Endothelial cell of umbilical vein (primary cell): ENCODE measurements around the gene ELMO1. TPM values are rescaled to one million over a fixed set of nuclear protein-coding genes. Genes with fewer than 3 reads are reported as not detected.

ENCODE experiments used
- BruUV-seq: library from RNA; stranded (reverse); fragments of 400-500 nt; replicated peaks from 2 replicates; lab custom pipeline; 2021; lab: Mats Ljungman, UMichigan
- CTCF ChIA-PET: fragments of 300-600, 350-600 bp; sonication (Branson Sonifier 250); formaldehyde crosslinking; loops from one replicate; lab custom pipeline; 2021; ENCODE audit warnings: antibody characterized with exemption, inconsistent platforms; lab: Charles Lee
- POLR2A ChIA-PET: fragments of 300-600, 350-600 bp; sonication (Branson Sonifier 250); formaldehyde crosslinking; loops from one replicate; lab custom pipeline; 2021; ENCODE audit warnings: antibody characterized with exemption, inconsistent platforms; lab: Charles Lee
- DNase-seq: peaks from one replicate; pipeline ENCODE4 v3.0.0-alpha.2; 2011; ENCODE audit warnings: low read depth, low spot score
- FAIRE-seq: peaks from 2 replicates; lab custom pipeline; 2011; peaks lifted over from hg19 to GRCh38; lab: Jason Lieb, UNC
- H2AFZ ChIP-seq: 2 replicates; pipeline ENCODE4 v1.6.0; 2012; ENCODE audit warnings: low read depth, low read length, control low read depth, inconsistent platforms
- H3K27ac ChIP-seq: 2 replicates; pipeline ENCODE4 v1.5.1; 2011; ENCODE audit warnings: low read depth, mild to moderate bottlenecking, control low read depth, low read length, moderate library complexity; ENCODE audit not compliant: insufficient read depth
- H3K27me3 ChIP-seq, 2 experiments: 2 replicates each; pipeline versions ENCODE4 v1.6.0 to v1.6.1; 2011; ENCODE audit warnings: low read length in 2 of 2, mixed read lengths in 1 of 2; ENCODE audit not compliant: control insufficient read depth in 2 of 2, insufficient read depth in 2 of 2
- H3K36me3 ChIP-seq, 2 experiments: 2 replicates in 1 of 2; 3 replicates in 1 of 2; pipeline ENCODE4 v1.5.1; 2011; ENCODE audit warnings: low read length in 2 of 2, mild to moderate bottlenecking in 1 of 2, moderate library complexity in 1 of 2; ENCODE audit not compliant: control insufficient read depth in 2 of 2, insufficient read depth in 2 of 2; ENCODE audit errors: extremely low read depth in 1 of 2
- H3K4me1 ChIP-seq: 3 replicates; pipeline ENCODE4 v1.5.1; 2011; ENCODE audit warnings: mild to moderate bottlenecking, low read length; ENCODE audit not compliant: control insufficient read depth, insufficient read depth; ENCODE audit errors: extremely low read depth
- H3K4me2 ChIP-seq: 2 replicates; pipeline ENCODE4 v1.6.1; 2011; ENCODE audit warnings: low read length, control low read depth, mixed read lengths; ENCODE audit not compliant: insufficient read depth
- H3K4me3 ChIP-seq, 3 experiments: fragments of 200-600 bp in 1 of 3; sonication (generic), shearing (Covaris generic) in 1 of 3; replicated peaks in 1 of 3; 2 replicates each; pipeline ENCODE4 v1.5.1; 2011 to 2016; ENCODE audit warnings: control low read depth in 3 of 3, low read length in 3 of 3, mild to moderate bottlenecking in 2 of 3, inconsistent platforms in 1 of 3, low read depth in 1 of 3, moderate library complexity in 1 of 3; ENCODE audit not compliant: insufficient read depth in 1 of 3
- H3K79me2 ChIP-seq: 2 replicates; pipeline ENCODE4 v1.6.0; 2012; ENCODE audit warnings: low read length, inconsistent platforms; ENCODE audit not compliant: control insufficient read depth, insufficient read depth
- H3K9ac ChIP-seq: replicated peaks from 2 replicates; pipeline ENCODE3; 2011; ENCODE audit warnings: low read length, control low read depth; ENCODE audit not compliant: insufficient read depth; ENCODE audit errors: extremely low read depth
- H3K9me1 ChIP-seq: replicated peaks from 3 replicates; pipeline ENCODE4 v1.6.0; 2011; ENCODE audit warnings: mild to moderate bottlenecking, low read length; ENCODE audit not compliant: control insufficient read depth, insufficient read depth; ENCODE audit errors: extremely low read depth
- H3K9me3 ChIP-seq: replicated peaks from 2 replicates; pipeline ENCODE4 v1.5.1; 2012; ENCODE audit warnings: low read length, inconsistent platforms; ENCODE audit not compliant: control insufficient read depth, insufficient read depth
- H4K20me1 ChIP-seq: replicated peaks from 2 replicates; pipeline ENCODE3; 2011; ENCODE audit warnings: mild to moderate bottlenecking, low read length; ENCODE audit not compliant: control insufficient read depth, insufficient read depth; ENCODE audit errors: extremely low read depth
- CTCF ChIP-seq, 2 donors: IDR thresholded peaks; 1 replicate in 1 of 2; 2 replicates in 1 of 2; pipeline ENCODE4 v1.5.1; 2011; ENCODE audit warnings: low read length in 2 of 2, mild to moderate bottlenecking in 2 of 2, moderate library complexity in 2 of 2, control low read depth in 1 of 2, inconsistent platforms in 1 of 2, low read depth in 1 of 2; ENCODE audit not compliant: insufficient read depth in 1 of 2; ENCODE audit errors: extremely low read depth in 1 of 2
- EZH2 ChIP-seq: IDR thresholded peaks from 2 replicates; pipeline ENCODE4 v1.6.1; 2012; ENCODE audit warnings: borderline replicate concordance, low read depth, mild to moderate bottlenecking, moderate library complexity, low read length, inconsistent platforms; ENCODE audit not compliant: severe bottlenecking
- FOS ChIP-seq: IDR thresholded peaks from 2 replicates; pipeline ENCODE4 v1.6.1; 2011; ENCODE audit warnings: mild to moderate bottlenecking, low read length, moderate library complexity, borderline replicate concordance; ENCODE audit not compliant: insufficient read depth
- GATA2 ChIP-seq: IDR thresholded peaks from 2 replicates; pipeline ENCODE4 v1.7.0; 2011; ENCODE audit warnings: low read depth, mild to moderate bottlenecking, moderate library complexity, mixed read lengths, low read length; ENCODE audit not compliant: insufficient read length, insufficient read depth
- JUN ChIP-seq: IDR thresholded peaks from 2 replicates; pipeline ENCODE4 v1.6.1; 2011; ENCODE audit warnings: borderline replicate concordance, low read depth; ENCODE audit not compliant: insufficient read length, insufficient read depth
- MAX ChIP-seq: IDR thresholded peaks from 2 replicates; pipeline ENCODE4 v1.6.1; 2011; ENCODE audit not compliant: insufficient read depth, insufficient read length
- MYC ChIP-seq: IDR thresholded peaks from one replicate; pipeline ENCODE4 v1.6.1; 2011; ENCODE audit warnings: mild to moderate bottlenecking, low read depth, low read length
- POLR2A ChIP-seq: IDR thresholded peaks from 2 replicates; pipeline ENCODE4 v1.6.1; 2012; ENCODE audit warnings: low read depth, mild to moderate bottlenecking, control low read depth, low read length
- POLR2AphosphoS5 ChIP-seq: IDR thresholded peaks from 2 replicates; pipeline ENCODE4 v1.6.1; 2012; ENCODE audit warnings: low read depth, mild to moderate bottlenecking, control low read depth, low read length, moderate library complexity; ENCODE audit not compliant: insufficient read depth
- dilution Hi-C: fragments of 300-500 bp; cut with MboI; formaldehyde crosslinking; loops from one replicate; pipeline ENCODE4 v1.15.0; 2019; ENCODE audit warnings: low sequenced_read_pairs; ENCODE audit not compliant: extremely low pct_ligation_motif_present
- intact Hi-C: fragments of 100-400 bp; cut with micrococcal nuclease; formaldehyde crosslinking; loops from one replicate; pipeline ENCODE4 v1.10.0; 2022
- polyA plus RNA-seq, 4 experiments: library from polyadenylated mRNA; depleted of rRNA in 3 of 4; stranded (reverse) in 3 of 4; unstranded in 1 of 4; fragments of >200 nt; gene quantifications; 2 replicates each; pipeline versions ENCODE4 v1.2.1 to v1.2.3, GENCODE V29; 2011 to 2012; ENCODE audit warnings: missing spikeins in 1 of 4
- total RNA-seq: library from RNA; stranded (reverse); gene quantifications from 2 replicates; pipeline ENCODE4 v1.2.3, GENCODE V29; 2021

The ELMO1 gene
- total and polyA plus RNA-seq, 2 donors (not counting 3 experiments of a cell fraction or from before 2014, with no cell fraction given) = 17.0 to 30.6 TPM

GRCh38 chr7:37247861-37248260 lies 200.8 kb downstream of the ELMO1 start:
- POLR2A ChIA-PET = no interaction called here
- dilution Hi-C loops = no loop called here
- DNase-seq = peak; percentile 40

GRCh38 chr7:37245590-37245989 lies 203.1 kb downstream of the ELMO1 start:
- ChIA-PET POLR2A (no interaction called here), CTCF (interaction anchor here (1.0 kb wide), 1 partner anchor 19 kb away, joined by 3 read pairs; no protein-coding TSS in a partner anchor)
- Histone ChIP-seq H2AFZ (no peak overlapping the region), H3K27ac (no peak overlapping the region), H3K79me2 (no peaks in the 10 kb centered on the region), H3K27me3 (no peaks in the 10 kb centered on the region), H4K20me1 (no peaks in the 10 kb centered on the region), H3K9me3 (no peaks in the 10 kb centered on the region), H3K4me2 (no peak overlapping the region), H3K9ac (no peak overlapping the region), H3K4me1 (no peaks in the 10 kb centered on the region), H3K4me3 (no peak overlapping the region), H3K9me1 (no peaks in the 10 kb centered on the region), H3K36me3 (no peaks in the 10 kb centered on the region)
- TF ChIP-seq CTCF (IDR thresholded peaks at IDR 0.05; ENCODE audit: extremely low read depth in 1 of 2, insufficient read depth in 1 of 2, low read depth in 1 of 2, low read length in 2 of 2) (no peak), POLR2AphosphoS5 (no peak), MYC (no peak), EZH2 (no peak), FOS (no peak), JUN (no peak), POLR2A (no peak), MAX (no peak), GATA2 (no peak)
- BruUV-seq = no TSS peak
- intact Hi-C loops (no loop called here), dilution Hi-C loops (no loop called here)
- DNase-seq (no peak), FAIRE-seq (no peak)

More at GRCh38 chr7:37247861-37248260, 200.8 kb downstream of the ELMO1 start:
- H3K9me1 ChIP-seq = no peaks in the 10 kb centered on the region
- no peak overlapping the region for H2AFZ ChIP-seq
- no peaks in the 10 kb centered on the region for H3K9me3 ChIP-seq
- no peaks in the 10 kb centered on the region for H4K20me1 ChIP-seq
- TF ChIP-seq FOS (peak; percentile 70), MYC (no peak)
- no peak overlapping the region for H3K27ac ChIP-seq
- H3K4me2 ChIP-seq = no peak overlapping the region
- peak; percentile 12 for FAIRE-seq
- intact Hi-C loops = no loop called here
- no peaks in the 10 kb centered on the region for H3K27me3 ChIP-seq
- CTCF ChIA-PET = interaction anchor here (0.6 to 2.0 kb wide), 5 partner anchors 13 to 265 kb away, joined by 3 to 6 read pairs (median 3); no protein-coding TSS in a partner anchor
- H3K9ac ChIP-seq = no peak overlapping the region
- BruUV-seq = no TSS peak
- no peaks in the 10 kb centered on the region for H3K4me1 ChIP-seq
- H3K36me3 ChIP-seq = no peaks in the 10 kb centered on the region
- no peak overlapping the region for H3K4me3 ChIP-seq
- no peaks in the 10 kb centered on the region for H3K79me2 ChIP-seq
